ENCODE results near the gene SPEM3.

DNA sequence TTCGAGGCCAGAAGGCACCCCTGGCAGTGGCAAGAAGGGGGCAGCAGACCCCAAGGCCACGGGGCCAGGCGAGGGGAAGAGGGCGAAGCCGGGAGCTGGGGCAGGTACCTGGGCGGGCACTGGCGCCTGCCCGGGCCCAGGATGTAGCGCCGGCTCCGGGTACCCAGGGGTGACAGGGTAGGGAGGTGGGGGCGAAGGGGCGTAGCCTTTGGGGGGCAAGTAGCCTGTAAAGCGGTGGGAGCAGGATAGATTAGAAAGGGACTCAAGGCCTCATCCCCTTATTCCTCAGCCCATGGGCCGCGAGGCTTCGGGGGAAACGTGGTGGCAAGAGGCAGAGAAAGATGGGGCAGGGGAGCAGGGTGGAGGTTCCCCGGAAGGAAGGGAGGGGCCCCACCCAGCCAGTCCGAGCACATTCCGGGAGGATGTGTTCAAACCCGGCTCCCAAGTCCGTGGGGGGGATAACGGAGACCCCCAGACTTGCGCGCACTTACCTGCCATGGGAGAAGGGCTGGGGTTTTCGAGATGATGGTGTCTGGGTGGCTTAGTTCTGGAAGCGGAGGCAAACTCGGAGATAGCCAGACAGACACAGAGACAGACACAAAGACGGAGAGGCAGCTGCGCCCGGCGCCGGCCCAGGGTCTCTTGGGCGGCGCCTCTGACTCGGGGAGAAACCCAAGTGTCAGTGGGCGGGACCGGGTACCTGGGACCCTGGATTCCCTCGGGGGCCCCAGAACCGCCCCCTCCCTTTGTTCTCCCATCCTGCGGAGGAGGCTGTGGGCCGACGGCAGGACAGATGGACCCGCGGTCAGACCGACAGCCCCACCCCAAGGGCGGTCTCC, 34.8 kb upstream of the SPEM3 start:
- TF ChIP-seq POLR2A (IDR thresholded peaks at IDR 0.05) (no peak), CTCF (IDR thresholded peaks at IDR 0.05) (no peak)

All from vagina (tissue), 2 donors.